Brain microvascular endothelial cell (primary cell): ENCODE data around the gene DICER1.

Source experiments
- DNase-seq: peaks from one replicate; pipeline ENCODE4 v3.0.0-alpha.2; 2020
- H3K27ac ChIP-seq: fragments of 250-450 bp; sonication (Bioruptor Pico); 2 replicates; pipeline ENCODE4 v1.5.1; 2020; ENCODE audit warnings: mild to moderate bottlenecking, moderate library complexity
- H3K27me3 ChIP-seq: fragments of 250-450 bp; sonication (Bioruptor Pico); replicated peaks from 2 replicates; pipeline ENCODE4 v1.5.1; 2020; ENCODE audit warnings: mild to moderate bottlenecking
- H3K36me3 ChIP-seq: fragments of 250-450 bp; sonication (Bioruptor Pico); replicated peaks from 2 replicates; pipeline ENCODE4 v1.5.1; 2020; ENCODE audit warnings: mild to moderate bottlenecking
- H3K4me3 ChIP-seq: 2 replicates; pipeline ENCODE4 v1.5.1; 2011; ENCODE audit warnings: low read depth, mild to moderate bottlenecking, control low read depth, low read length, moderate library complexity
- in situ Hi-C: cut with HindIII; loops from 2 replicates; pipeline ENCODE4 v1.10.0; 2017; ENCODE audit warnings: low sequenced_read_pairs, low pct_ligation_motif_present
- TF ChIP-seq, protein P1 (sequence below): IDR thresholded peaks from 2 replicates; pipeline ENCODE4 v1.5.1; 2011; ENCODE audit warnings: low read depth, mild to moderate bottlenecking, moderate library complexity, low read length, control low read depth, inconsistent platforms; ENCODE audit errors: missing control alignments

The DICER1 gene

GRCh38 chr14:95052016-95052585, 105.2 kb downstream of the DICER1 start:
- no peak overlapping the region for H3K4me3 ChIP-seq
- in situ Hi-C loops: no loop called here
- no peaks in the 10 kb centered on the region for H3K36me3 ChIP-seq
- no peak overlapping the region for H3K27ac ChIP-seq
- no peak for DNase-seq
- H3K27me3 ChIP-seq: no peaks in the 10 kb centered on the region
- TF ChIP-seq, protein P1, sequence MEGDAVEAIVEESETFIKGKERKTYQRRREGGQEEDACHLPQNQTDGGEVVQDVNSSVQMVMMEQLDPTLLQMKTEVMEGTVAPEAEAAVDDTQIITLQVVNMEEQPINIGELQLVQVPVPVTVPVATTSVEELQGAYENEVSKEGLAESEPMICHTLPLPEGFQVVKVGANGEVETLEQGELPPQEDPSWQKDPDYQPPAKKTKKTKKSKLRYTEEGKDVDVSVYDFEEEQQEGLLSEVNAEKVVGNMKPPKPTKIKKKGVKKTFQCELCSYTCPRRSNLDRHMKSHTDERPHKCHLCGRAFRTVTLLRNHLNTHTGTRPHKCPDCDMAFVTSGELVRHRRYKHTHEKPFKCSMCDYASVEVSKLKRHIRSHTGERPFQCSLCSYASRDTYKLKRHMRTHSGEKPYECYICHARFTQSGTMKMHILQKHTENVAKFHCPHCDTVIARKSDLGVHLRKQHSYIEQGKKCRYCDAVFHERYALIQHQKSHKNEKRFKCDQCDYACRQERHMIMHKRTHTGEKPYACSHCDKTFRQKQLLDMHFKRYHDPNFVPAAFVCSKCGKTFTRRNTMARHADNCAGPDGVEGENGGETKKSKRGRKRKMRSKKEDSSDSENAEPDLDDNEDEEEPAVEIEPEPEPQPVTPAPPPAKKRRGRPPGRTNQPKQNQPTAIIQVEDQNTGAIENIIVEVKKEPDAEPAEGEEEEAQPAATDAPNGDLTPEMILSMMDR: no peak

DNA sequence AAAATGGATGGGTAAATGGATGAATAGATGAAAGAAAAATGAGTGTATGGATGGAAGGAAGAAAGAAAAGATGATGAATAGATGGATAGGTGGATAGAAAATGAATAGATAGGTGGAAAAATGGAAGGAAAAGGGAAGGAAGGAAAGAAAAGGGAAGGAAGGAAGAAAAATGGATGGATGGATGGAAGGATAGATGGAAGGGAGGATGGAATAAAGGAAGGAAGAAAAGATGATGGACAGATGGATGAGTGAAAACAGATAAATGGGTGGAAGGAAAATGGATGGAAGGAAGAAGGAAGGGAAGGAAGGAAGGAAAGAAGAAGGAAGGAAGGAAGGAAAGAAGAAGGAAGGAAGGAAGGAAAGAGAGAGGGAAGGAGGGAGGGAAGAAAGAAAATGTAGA, 107.4 kb downstream of the DICER1 start:
- in situ Hi-C loops: no loop called here
- Histone ChIP-seq H3K36me3 (no peaks in the 10 kb centered on the region), H3K27me3 (no peaks in the 10 kb centered on the region), H3K4me3 (no peak overlapping the region), H3K27ac (no peak overlapping the region)
- TF ChIP-seq, protein P1: no peak
- no peak for DNase-seq

DNA sequence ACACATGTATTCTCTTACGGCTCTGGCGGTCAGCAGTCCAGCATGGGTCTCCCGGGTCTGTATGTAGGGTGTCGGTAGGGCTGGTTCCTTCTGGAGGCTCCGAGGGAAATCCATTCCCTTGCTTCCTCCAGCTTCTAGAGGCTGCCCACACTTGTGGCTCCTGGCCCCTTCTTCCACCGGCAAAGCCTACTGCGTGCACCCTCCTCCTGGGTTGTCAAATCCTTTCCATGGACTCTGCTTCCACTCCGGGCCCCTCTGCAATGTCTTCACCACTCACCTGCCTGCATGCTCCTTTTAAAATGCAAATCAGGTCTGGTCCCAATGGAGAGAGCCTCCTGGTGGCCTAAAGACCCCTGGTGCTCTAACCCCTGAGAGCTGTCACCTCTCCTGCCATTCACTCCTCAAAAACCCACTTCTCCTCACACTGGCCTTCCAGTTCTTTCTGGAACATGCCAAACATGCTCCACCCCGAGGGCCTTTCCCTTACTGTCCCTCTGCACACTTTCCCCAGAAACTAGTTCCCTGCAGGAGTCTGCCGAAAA, 108.5 kb downstream of the DICER1 start:
- no peak overlapping the region for H3K4me3 ChIP-seq
- no peak overlapping the region for H3K27ac ChIP-seq
- no peaks in the 10 kb centered on the region for H3K27me3 ChIP-seq
- in situ Hi-C loops: no loop called here
- no peaks in the 10 kb centered on the region for H3K36me3 ChIP-seq
- TF ChIP-seq, protein P1: no peak
- DNase-seq: no peak

DNA sequence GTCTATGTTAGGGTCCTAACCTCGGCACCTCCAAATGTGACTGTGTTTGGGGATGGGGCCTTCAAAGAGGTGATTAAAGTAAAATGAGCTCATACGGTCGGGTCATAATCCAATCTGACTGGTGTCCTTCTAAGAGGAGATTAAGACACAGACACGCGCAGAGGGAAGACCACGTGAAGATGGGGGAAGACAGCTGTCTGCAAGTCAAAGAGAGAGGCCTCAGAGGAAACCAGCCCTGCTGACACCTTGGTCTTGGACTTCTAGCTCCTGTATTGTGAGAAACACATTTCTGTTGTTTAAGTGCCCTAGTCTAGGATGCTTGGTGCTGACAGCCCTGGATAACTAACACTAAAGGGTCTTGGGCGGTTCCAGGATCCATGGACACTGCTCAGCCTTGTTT, 109.6 kb downstream of the DICER1 start:
- no peak overlapping the region for H3K27ac ChIP-seq
- in situ Hi-C loops: no loop called here
- H3K27me3 ChIP-seq: no peaks in the 10 kb centered on the region
- TF ChIP-seq, protein P1: no peak
- H3K36me3 ChIP-seq: no peaks in the 10 kb centered on the region
- H3K4me3 ChIP-seq: no peak overlapping the region
- DNase-seq: no peak

GRCh38 chr14:95046711-95047681, 110.3 kb downstream of the DICER1 start:
- Histone ChIP-seq H3K27ac (no peak overlapping the region), H3K36me3 (no peaks in the 10 kb centered on the region), H3K4me3 (no peak overlapping the region), H3K27me3 (no peaks in the 10 kb centered on the region)
- in situ Hi-C loops: no loop called here
- DNase-seq: no peak
- TF ChIP-seq, protein P1: no peak
